ENCODE data around the gene MTMR6.
"Not testable (repeated sequence)": the region's sequence is repeated elsewhere in the genome, so short reads cannot be mapped to it uniquely, and the experiment has no call there.

Gene MTMR6
- 87.0 to 90.9 reads per million in 2 donors for total RNA-seq

GRCh38 chr13:25286969-25287961 lies at the start of gene MTMR6:
TSS of gene MTMR6 (minus strand) at chr13:25287488. CDS start at chr13:25287247, 241 bp downstream.
- peak; percentile 89 for DNase-seq

- no peak for DNase-seq
These were observed 48.6 kb upstream of the MTMR6 start for GRCh38 chr13:25335856-25336255.

GRCh38 chr13:25330541-25330940 lies 43.3 kb upstream of the MTMR6 start:
- DNase-seq = no peak

GRCh38 chr13:25329706-25330105 lies 42.4 kb upstream of the MTMR6 start:
- DNase-seq = no peak

GRCh38 chr13:25324100-25324499 lies 36.8 kb upstream of the MTMR6 start:
- no peak for DNase-seq

GRCh38 chr13:25319771-25320170 lies 32.5 kb upstream of the MTMR6 start:
- no peak for DNase-seq

GRCh38 chr13:25318946-25319345 lies 31.7 kb upstream of the MTMR6 start:
- DNase-seq = not testable (repeated sequence)

- DNase-seq = no peak
These were observed 23.6 kb upstream of the MTMR6 start for GRCh38 chr13:25310891-25311290.

- DNase-seq = no peak
These were observed 19.6 kb upstream of the MTMR6 start for GRCh38 chr13:25306671-25307464.

- DNase-seq = no peak
These were observed 14.8 kb upstream of the MTMR6 start for GRCh38 chr13:25302121-25302520.

- DNase-seq = peak; percentile 93
These were observed 14.2 kb upstream of the MTMR6 start, which contains the start of gene NUP58 for GRCh38 chr13:25301347-25302113. TSS of gene NUP58 (plus strand) at chr13:25301625. CDS start at chr13:25301774, 149 bp downstream.

GRCh38 chr13:25300861-25301346 lies 13.6 kb upstream of the MTMR6 start:
- DNase-seq = no peak

- DNase-seq = no peak
These were observed 8.4 kb upstream of the MTMR6 start for GRCh38 chr13:25295701-25296100.

GRCh38 chr13:25295228-25295627 lies 7.9 kb upstream of the MTMR6 start:
- DNase-seq = no peak

- DNase-seq = no peak
These were observed 5.0 kb upstream of the MTMR6 start for GRCh38 chr13:25292301-25292700.

GRCh38 chr13:25291691-25292090 lies 4.4 kb upstream of the MTMR6 start:
- no peak for DNase-seq

- DNase-seq = no peak
These were observed 1.7 kb upstream of the MTMR6 start for GRCh38 chr13:25288966-25289365.

- no peak for DNase-seq
These were observed 850 bp downstream of the MTMR6 start for GRCh38 chr13:25286308-25286968.

- no peak for DNase-seq
These were observed 5.4 kb downstream of the MTMR6 start for GRCh38 chr13:25281935-25282332.

GRCh38 chr13:25281193-25281934 lies 5.9 kb downstream of the MTMR6 start:
- DNase-seq = no peak

GRCh38 chr13:25280396-25280795 lies 6.9 kb downstream of the MTMR6 start:
- DNase-seq = no peak
